ENCODE results near the gene CFAP210. TPM values are rescaled to one million over a fixed set of nuclear protein-coding genes. Genes with fewer than 3 reads are reported as not detected.

Gene CFAP210
- total RNA-seq, 3 donors from 2014 or later (not counting 1 experiment from before 2014, with no cell fraction given): 0.27 to 8.4 (median 1.5) TPM

DNA sequence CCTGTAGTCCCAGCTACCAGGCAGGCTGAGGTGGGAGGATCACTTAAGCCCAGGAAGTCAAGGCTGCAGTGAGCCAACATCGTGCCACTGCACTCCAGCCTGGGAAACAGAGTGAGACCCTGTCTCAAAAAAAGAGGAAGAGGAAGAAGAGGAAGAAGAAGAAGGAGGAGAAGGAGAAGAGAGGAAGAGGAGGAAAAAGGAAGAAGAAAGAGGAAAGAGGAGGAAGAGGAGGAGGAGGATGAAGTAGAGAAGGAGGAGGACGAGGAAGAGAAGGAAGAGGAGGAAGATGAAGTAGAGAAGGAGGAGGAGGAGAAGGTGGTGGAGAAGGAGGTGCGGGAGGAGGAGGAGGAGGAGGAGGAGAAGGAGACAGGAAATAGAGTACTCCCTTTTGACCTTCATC is 38.0 kb downstream of the CFAP210 start:
- ATAC-seq: no peak
- H3K27me3 Mint-ChIP-seq (ENCODE audit: low read depth in 2 of 2): peaks cover 17 to 19% of the 10 kb centered on the region in 2 donors
- H3K9me3 Mint-ChIP-seq: no peaks in the 10 kb centered on the region
- Histone ChIP-seq H3K27ac (ENCODE audit: low read length) (no peak overlapping the region), H3K4me3 (ENCODE audit: low read length) (no peak overlapping the region), H3K36me3 (ENCODE audit: control insufficient read depth, insufficient read depth, low read length) (no peaks in the 10 kb centered on the region), H3K9me3 (ENCODE audit: control insufficient read depth, insufficient read depth, low read length) (no peaks in the 10 kb centered on the region), H3K27me3 (ENCODE audit: control insufficient read depth, insufficient read depth, low read length) (no peaks in the 10 kb centered on the region), H3K4me1 (ENCODE audit: control insufficient read depth, insufficient read depth, low read length) (no peaks in the 10 kb centered on the region)
- intact Hi-C loops (cut with micrococcal nuclease): no loop called here
- H3K4me3 Mint-ChIP-seq: no peak overlapping the region
- no peaks in the 10 kb centered on the region for H3K36me3 Mint-ChIP-seq
- no peak overlapping the region for H3K27ac Mint-ChIP-seq
- TF ChIP-seq, protein P1, sequence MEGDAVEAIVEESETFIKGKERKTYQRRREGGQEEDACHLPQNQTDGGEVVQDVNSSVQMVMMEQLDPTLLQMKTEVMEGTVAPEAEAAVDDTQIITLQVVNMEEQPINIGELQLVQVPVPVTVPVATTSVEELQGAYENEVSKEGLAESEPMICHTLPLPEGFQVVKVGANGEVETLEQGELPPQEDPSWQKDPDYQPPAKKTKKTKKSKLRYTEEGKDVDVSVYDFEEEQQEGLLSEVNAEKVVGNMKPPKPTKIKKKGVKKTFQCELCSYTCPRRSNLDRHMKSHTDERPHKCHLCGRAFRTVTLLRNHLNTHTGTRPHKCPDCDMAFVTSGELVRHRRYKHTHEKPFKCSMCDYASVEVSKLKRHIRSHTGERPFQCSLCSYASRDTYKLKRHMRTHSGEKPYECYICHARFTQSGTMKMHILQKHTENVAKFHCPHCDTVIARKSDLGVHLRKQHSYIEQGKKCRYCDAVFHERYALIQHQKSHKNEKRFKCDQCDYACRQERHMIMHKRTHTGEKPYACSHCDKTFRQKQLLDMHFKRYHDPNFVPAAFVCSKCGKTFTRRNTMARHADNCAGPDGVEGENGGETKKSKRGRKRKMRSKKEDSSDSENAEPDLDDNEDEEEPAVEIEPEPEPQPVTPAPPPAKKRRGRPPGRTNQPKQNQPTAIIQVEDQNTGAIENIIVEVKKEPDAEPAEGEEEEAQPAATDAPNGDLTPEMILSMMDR (IDR thresholded peaks at IDR 0.05): no peak
- H3K4me1 Mint-ChIP-seq: peaks cover 0 to 4% of the 10 kb centered on the region in 2 donors
- no peak for DNase-seq
- 72% methylated on average over 3 of the region's 3 CpGs for WGBS (ENCODE audit: insufficient coverage)

DNA sequence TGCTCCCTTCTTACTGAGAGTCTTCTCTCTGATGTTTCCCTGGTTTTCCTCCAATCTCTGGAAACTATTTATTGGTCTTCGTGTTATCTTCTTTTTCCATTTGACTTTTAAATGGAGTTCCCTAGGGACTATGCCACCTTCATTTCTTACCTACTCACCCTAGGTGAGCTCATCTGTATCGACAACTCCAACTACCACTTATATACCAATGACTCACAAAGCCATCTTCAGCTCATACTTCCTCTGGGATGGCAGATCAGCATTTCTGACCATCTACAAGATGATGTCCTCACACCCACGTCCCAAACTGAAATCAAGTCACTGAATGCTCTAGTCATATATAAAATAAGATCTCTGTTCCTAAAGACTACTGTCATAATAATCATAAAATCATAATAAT is 40.6 kb downstream of the CFAP210 start:
- Mint-ChIP-seq H3K4me1 (no peaks in the 10 kb centered on the region), H3K36me3 (no peaks in the 10 kb centered on the region), H3K9me3 (no peaks in the 10 kb centered on the region), H3K27me3 (ENCODE audit: low read depth in 2 of 2) (peaks cover 17 to 19% of the 10 kb centered on the region in 2 donors), H3K4me3 (no peak overlapping the region), H3K27ac (no peak overlapping the region)
- WGBS (ENCODE audit: insufficient coverage): 95% methylated on average over 3 of the region's 3 CpGs
- H3K9me3 ChIP-seq (ENCODE audit: control insufficient read depth, insufficient read depth, low read length): no peaks in the 10 kb centered on the region
- no peak overlapping the region for H3K4me3 ChIP-seq (ENCODE audit: low read length)
- H3K27me3 ChIP-seq (ENCODE audit: control insufficient read depth, insufficient read depth, low read length): no peaks in the 10 kb centered on the region
- TF ChIP-seq, protein P1 (IDR thresholded peaks at IDR 0.05): no peak
- DNase-seq (no peak), ATAC-seq (no peak)
- no peaks in the 10 kb centered on the region for H3K36me3 ChIP-seq (ENCODE audit: control insufficient read depth, insufficient read depth, low read length)
- H3K27ac ChIP-seq (ENCODE audit: low read length): no peak overlapping the region
- intact Hi-C loops (cut with micrococcal nuclease): no loop called here
- no peaks in the 10 kb centered on the region for H3K4me1 ChIP-seq (ENCODE audit: control insufficient read depth, insufficient read depth, low read length)

DNA sequence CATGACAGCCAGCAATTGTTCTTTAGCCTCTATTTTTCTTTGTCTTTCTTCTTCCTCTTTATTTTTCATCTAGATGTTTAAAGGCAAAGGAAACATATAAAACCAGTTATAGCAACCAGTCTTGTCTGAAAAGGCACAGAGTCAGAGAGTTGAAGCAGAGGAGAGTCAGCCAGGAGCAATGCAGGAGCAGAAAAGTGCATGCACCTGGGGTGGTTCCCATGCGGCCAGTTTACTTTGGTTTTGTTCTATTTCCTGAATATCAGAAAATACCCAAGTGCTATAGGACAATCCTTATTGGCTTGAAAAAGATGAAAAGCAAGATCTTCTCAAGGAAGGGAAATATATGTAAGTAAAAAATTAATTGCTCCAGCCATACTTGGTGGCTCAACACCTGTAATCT is 44.9 kb downstream of the CFAP210 start:
- Mint-ChIP-seq H3K27me3 (ENCODE audit: low read depth in 2 of 2) (peaks cover 12 to 18% of the 10 kb centered on the region in 2 donors), H3K9me3 (no peaks in the 10 kb centered on the region), H3K4me1 (no peaks in the 10 kb centered on the region), H3K36me3 (no peaks in the 10 kb centered on the region), H3K4me3 (no peak overlapping the region), H3K27ac (no peak overlapping the region)
- Histone ChIP-seq H3K4me3 (ENCODE audit: low read length) (no peak overlapping the region), H3K36me3 (ENCODE audit: control insufficient read depth, insufficient read depth, low read length) (no peaks in the 10 kb centered on the region), H3K9me3 (ENCODE audit: control insufficient read depth, insufficient read depth, low read length) (no peaks in the 10 kb centered on the region), H3K4me1 (ENCODE audit: control insufficient read depth, insufficient read depth, low read length) (no peaks in the 10 kb centered on the region), H3K27ac (ENCODE audit: low read length) (no peak overlapping the region), H3K27me3 (ENCODE audit: control insufficient read depth, insufficient read depth, low read length) (no peaks in the 10 kb centered on the region)
- TF ChIP-seq, protein P1 (IDR thresholded peaks at IDR 0.05): no peak
- WGBS (ENCODE audit: insufficient coverage): 75% methylated on average over 1 of the region's 1 CpG
- DNase-seq (no peak), ATAC-seq (no peak)
- intact Hi-C loops (cut with micrococcal nuclease): no loop called here

DNA sequence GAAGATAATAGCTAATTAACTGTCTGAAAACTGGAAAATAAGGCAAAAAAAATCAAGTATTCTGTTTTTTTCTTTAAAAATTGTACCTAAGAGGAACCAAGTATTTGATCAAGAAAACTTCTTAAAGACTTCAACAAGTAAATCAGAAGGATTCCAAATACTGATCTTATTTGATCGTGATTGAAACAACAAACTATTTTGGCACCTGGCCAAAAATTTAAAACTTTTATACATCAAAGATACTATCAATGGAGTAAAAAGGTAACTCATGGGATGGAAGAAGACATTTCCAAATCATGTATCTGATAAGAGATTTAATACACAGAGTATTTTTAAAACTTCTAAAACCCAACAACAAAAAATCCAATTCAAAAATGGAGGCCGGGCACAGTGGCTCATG is 46.7 kb downstream of the CFAP210 start:
- Histone ChIP-seq H3K4me1 (ENCODE audit: control insufficient read depth, insufficient read depth, low read length) (no peaks in the 10 kb centered on the region), H3K4me3 (ENCODE audit: low read length) (no peak overlapping the region), H3K9me3 (ENCODE audit: control insufficient read depth, insufficient read depth, low read length) (no peaks in the 10 kb centered on the region), H3K27ac (ENCODE audit: low read length) (no peak overlapping the region), H3K36me3 (ENCODE audit: control insufficient read depth, insufficient read depth, low read length) (no peaks in the 10 kb centered on the region), H3K27me3 (ENCODE audit: control insufficient read depth, insufficient read depth, low read length) (no peaks in the 10 kb centered on the region)
- no peaks in the 10 kb centered on the region for H3K9me3 Mint-ChIP-seq
- TF ChIP-seq, protein P1 (IDR thresholded peaks at IDR 0.05): no peak
- H3K36me3 Mint-ChIP-seq: no peaks in the 10 kb centered on the region
- WGBS (ENCODE audit: insufficient coverage): 92% methylated on average over 2 of the region's 2 CpGs
- DNase-seq: no peak
- H3K27me3 Mint-ChIP-seq (ENCODE audit: low read depth in 2 of 2): peaks cover 0 to 7% of the 10 kb centered on the region in 2 donors
- H3K27ac Mint-ChIP-seq: no peak overlapping the region
- H3K4me1 Mint-ChIP-seq: no peaks in the 10 kb centered on the region
- ATAC-seq: no peak
- H3K4me3 Mint-ChIP-seq: no peak overlapping the region
- intact Hi-C loops (cut with micrococcal nuclease): no loop called here

All from natural killer cell (primary cell).